Measurements from ENCODE around the gene ACADSB.
A peak's percentile ranks its signal among the peaks of the same experiment; 100 is the strongest.

ACADSB gene

DNA sequence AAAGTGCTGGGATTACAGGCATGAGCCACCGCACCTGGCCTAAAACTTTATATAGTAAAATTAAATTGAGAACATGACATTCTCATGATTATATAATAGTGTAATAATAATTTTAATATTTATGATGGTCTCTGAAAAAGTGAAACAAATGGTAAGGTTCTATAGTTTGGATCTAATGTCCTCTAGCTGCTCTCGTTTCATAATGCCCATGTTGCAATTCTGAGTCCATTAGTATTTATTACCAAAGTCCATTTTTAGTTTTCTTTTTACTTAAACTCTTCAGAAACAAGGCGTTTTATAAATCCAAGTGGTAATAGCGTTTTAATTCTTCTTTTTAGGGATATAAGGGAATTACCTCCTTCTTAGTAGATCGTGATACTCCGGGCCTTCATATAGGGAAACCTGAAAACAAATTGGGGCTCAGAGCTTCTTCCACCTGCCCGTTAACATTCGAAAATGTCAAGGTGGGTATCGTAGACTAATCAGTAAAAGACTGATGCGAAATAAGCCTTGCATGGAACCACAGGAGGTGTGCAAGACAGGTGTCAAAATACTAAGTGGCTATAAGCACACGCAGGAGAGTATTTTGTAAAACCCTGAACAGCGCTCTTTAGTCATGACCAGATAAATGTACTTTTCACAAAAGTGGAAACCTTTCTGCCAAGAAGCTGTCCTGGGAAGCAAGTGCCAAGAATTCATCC lies 34.1 kb downstream of the ACADSB start:
- no peak for DNase-seq (ENCODE audit: low spot score)

DNA sequence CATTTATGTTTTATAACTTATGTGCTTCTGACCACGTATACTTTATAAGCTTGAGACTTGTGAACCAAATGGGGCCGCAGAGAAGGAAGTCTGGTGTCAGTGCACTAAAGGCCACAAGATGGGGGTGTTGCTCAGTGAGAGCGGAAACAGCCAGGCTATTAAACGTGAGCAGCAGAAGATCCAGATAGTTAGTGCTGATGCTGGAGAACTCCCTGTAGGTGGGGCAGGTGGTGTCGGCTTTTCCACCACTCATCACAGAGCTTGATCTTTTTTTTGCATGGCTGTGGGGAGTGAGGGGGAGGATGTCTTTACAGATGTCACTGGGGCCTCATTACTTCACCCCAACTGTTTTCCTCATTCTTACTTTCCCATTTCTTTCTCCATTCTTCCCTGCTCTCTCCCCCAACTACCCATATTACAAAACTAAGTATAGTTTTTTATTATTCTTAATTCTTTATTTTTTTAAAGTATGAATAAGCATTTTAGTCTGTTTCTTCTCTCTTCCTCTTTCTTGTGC lies 34.7 kb downstream of the ACADSB start:
- peak; percentile 57 for DNase-seq (ENCODE audit: low spot score)

DNA sequence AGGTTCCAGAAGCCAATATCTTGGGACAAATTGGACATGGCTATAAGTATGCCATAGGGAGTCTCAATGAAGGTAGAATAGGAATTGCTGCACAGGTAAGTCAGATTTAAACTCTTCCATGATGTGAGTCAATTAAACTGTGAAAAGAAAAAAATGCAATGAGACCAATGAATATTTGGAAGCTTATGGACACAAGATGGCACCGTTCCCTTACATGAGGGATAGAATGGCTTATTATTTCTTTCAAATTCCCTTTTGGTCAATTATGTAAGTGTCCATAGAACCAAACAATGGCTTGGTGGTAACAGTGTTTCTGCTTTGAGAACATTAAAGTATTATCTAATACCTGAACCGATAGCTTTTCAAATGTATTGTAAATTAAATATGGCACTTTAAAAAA lies 35.6 kb downstream of the ACADSB start:
- DNase-seq (ENCODE audit: low spot score) = no peak

DNA sequence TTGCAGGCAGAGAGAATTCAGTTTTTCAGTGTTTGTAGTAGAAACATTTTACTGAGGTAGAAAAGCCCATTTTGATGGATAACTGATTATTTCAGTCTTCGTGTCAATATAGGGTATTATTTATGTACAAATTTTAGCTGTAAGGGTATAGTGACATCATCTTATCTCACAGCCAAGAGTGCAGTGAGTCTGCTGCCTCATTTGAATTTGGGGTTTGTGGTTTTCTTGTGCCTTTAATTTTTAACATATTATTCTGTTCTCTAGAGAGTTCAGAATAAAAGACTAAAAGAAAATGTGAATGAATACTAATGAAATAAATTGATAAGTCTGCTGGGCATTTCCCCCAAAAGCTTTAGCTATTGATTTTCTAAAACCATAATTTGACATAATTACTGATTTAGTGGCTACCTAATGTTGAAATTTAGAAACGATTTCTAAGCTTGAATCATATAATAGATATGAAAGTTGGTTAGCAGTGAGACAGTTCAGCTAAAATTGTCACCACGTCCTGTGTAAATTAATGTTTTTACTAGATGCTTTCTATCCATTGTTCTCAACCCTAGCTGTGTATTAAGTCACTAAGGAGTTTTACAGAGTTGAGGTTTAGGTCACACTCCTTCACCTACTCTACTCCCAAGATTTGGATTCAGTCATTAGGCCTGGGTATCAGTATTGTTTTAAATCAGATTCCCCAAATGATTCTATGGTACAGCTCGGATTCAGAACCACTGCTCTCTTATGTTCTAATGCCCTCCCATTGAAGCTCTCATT lies 37.3 kb downstream of the ACADSB start:
- DNase-seq (ENCODE audit: low spot score) = peak; percentile 10

DNA sequence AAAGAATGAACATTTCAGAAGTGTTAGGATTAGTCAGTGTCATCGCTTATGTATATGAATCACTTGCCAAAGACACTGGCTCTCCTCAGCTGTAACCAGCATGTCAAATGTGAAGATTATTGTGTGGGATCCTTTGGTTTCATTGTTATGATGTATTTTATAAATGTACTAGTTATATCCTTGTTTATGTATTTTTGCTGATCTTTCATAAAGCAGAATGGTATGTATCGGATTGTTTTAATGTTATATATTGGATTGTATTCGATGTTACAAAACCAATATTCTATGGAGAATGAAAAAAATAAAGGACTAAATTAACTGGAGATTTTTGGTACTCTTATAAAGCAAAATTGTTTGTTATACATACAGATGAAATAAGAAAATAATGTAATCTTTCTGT lies 49.2 kb downstream of the ACADSB start:
- DNase-seq (ENCODE audit: low spot score) = no peak

DNA sequence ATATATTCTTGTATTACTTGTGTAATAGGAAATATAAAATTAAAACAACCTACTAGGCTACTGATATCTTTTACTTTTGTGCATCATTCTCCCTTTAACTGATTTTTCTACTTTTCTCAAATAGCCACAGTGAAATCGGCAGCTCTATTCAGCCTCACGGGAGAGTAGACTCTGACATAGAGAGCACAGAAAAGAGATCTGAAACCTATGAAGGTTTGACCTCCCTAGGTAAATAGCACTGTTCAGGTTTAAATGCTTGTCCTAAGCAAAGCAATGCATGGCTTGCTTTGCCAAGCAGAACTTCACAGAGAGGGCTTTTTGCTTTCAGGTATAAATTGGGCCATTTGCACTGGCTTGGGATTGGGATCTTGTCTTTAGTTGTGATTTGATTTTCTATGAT lies 53.1 kb downstream of the ACADSB start:
- no peak for DNase-seq (ENCODE audit: low spot score)

DNA sequence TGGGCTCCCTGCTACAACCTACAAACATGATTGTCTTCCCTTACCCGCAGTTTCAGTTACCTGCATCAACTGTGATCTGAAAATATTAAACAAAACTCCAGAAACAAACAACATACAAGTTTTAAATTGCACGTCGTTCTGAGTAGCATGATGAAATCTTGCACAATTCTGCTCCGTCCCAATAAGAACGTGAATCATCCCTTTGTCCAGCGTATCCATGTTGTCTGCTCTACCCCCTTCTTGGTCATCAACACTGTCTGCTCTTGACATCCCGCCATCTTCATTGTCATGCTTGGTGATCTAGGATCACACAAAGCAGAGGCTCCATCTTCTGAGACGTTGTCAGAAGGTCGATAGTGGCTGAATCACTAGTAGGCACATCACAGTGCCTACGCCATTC lies 53.9 kb downstream of the ACADSB start:
- DNase-seq (ENCODE audit: low spot score) = no peak

DNA sequence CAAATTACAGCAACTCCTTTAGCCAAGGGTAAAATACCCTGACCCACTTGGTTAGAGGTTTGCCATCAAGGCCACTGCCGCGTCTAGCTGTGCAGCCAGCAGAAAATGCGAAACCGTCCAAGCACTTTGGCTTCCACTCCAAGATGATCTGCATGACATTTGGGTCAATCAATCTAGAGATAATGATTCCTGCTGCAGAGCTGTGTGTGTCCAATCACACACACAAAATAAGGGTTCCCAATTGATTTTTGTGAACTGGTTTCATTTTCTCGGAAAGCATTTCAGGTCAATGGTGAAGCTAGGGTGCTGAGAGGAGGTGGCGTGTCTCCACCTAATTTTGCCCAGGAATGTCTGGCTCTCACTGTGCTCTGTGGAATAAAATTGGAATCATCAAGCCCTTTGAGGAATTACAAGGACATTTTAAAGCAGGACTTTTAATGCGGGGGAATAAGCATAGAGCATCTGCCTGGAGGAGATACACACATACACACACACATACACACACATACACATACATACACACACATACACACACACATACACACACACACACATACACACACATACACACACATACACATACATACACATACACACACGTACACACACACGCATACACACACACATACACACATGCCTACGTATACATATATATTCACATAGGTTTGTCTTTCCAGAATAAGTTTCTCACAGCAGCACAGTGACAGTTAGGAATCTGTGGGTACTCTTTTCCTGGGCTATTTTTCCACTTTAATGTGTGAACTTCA lies 59.5 kb downstream of the ACADSB start:
- no peak for DNase-seq (ENCODE audit: low spot score)

DNA sequence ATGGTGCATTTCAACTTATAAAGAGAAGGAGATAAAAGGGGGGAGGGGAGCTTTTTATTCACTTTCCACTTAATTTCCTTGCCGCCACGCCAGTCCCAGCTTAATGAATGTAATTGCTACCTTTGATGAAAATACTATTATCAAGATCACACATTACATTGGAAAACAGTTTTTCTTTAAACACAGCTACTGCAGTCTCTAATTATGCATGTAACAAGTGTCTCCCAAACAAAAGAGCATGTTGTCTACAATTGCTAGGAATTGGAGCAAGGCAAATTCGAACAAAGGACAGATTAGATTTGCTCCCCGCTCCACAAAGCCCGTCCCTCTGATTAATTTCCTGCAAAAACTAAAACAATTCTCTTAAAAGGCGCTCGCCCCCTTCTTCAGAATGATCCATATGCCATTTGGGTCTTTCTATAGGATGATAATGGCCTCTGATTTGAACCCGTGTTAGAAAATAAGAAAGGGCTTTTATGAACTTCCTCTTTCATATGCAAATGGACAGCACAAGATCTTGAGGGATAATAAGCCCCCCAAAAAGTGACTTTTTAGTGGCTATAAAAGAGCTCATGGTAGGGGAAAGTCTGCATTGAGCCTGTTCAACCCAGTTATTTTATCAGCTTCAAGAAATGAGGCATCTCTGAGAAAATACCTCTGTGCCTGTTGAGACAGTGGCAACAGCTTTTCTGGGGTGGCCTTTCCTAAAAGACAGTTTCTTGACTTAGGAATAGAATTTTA lies 60.6 kb downstream of the ACADSB start:
- no peak for DNase-seq (ENCODE audit: low spot score)

DNA sequence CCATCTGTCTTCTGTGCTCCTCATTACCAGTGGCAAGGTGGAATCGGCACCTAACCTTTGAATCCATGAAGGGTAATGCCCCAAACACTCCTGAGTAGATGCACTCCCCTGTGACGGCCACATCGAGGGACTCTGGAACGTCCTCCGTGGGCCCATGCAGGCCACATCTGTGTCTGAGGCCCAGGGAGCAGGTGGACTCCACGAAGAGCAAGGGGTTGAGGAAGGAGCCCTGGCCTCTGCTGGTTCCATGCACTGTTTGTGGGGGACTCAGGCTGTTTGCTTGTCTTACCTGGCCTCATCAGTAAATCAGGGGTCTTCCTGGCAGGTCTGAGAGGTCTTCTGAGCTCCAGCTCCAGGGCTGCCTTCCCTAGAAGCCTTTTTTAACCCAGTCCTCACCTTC lies 64.4 kb downstream of the ACADSB start:
- no peak for DNase-seq (ENCODE audit: low spot score)

DNA sequence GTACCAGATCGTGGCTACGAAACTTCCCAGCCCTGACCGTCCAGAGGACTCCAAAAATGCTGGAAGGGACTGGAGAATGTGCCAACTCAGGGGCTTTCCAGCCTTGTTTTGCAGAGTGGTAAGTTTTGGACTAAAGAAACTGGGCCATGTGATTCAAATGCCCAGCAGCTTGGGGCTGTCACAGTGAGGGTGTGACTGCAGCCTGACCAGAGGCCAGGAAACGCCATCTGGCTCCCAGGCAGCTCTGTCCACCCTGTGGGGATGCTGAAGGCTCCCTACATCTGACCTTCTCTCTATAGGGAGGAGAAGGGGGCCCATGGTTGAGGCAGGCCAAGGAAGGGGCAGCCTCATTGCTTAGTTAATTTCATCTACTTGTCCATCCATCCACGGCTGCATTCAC lies 65.4 kb downstream of the ACADSB start:
- DNase-seq (ENCODE audit: low spot score) = no peak

DNA sequence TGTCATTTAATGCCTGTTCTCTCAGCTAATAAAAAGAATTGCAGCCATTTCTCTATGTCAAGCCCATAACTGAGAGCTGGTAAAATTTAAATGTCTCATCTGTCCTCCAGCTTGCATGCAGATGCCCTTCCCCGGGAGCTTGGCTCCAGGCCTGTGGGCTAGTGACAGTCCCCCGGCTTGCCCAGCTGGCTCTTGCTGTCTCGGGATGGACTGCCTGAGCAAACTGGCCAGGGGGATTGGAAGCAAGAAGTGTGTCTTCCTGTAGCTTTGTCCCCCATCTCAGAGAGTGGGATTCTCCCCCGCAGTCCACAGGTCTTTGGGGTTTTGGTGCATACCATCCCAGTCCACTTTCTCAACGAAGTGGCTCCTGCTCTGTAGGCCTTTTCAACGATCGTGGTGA lies 73.1 kb downstream of the ACADSB start:
- DNase-seq (ENCODE audit: low spot score) = no peak

DNA sequence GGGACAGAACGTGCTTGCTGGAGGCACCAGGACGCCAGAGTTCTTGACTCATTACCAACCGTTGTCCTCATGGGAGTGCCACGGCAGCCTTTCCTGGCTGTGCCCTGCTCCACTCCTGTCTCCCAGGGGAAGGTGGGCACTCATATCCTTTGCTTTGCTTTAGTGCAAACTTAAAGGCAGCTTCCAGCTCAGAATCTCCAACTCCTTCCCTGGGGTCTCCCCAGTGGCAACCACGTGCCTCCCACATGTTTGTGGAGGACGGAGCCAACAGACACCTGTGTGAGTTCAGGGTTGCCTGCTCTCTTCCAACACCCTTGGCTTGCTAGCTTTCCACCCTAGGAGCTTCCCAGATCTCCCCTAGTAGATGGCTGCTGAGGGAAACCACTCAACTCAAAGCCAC lies 75.0 kb downstream of the ACADSB start:
- no peak for DNase-seq (ENCODE audit: low spot score)

DNA sequence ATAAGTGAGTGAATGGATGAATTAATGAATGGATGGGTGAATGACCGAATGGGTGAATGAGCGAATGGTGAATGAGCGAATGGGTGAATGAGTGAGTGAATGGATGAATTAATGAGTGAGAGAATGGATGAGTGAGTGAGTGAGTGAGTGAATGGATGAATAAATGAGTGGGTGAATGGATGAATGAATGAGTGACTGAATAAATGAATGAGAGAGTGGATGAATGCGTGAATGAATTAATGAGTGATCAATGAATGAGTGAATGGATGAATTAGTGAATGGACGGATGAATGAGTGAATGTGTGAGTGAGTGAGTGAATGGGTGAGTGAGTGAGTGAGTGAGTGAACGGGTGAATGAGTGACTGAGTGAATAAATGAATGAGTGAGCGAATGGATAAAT lies 77.5 kb downstream of the ACADSB start:
- no peak for DNase-seq (ENCODE audit: low spot score)

DNA sequence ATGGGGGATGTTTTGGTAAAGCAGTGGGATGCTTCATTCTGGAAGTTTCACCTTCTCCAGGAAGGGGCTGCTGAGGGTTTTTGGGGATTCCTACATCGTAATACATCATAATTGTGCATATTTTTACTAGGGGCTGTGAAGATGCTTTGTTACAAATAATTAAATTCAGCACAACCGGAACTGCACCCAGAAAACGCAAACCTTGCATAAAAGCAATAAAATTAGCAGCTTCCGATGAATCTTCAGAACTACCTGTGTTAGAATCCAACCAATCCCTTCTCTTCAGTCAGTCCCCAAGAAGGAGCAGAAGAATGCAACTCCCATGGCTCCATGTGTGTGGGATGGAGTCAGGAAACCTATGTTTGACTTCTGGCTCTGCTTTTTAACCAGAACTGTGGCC lies 78.5 kb downstream of the ACADSB start:
- no peak for DNase-seq (ENCODE audit: low spot score)

DNA sequence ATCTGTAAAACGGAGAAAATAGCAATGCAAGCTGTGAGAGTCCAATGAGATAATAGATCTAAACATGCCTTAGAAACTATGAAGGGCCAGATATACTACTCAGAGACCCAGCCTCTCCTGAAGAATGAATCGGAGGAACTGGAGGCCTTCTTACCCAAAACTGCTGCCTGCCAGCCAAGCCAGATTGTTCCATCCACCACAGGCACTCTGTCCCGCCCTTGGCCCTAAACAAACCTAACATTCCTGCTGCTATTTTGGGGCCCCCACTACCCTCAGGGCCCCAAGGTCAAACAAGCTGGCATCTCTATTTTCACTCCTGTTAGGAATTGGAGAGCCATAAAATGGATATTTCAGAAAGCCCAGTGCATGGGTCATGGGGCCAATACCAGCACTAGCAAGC lies 79.0 kb downstream of the ACADSB start:
- DNase-seq (ENCODE audit: low spot score) = no peak

DNA sequence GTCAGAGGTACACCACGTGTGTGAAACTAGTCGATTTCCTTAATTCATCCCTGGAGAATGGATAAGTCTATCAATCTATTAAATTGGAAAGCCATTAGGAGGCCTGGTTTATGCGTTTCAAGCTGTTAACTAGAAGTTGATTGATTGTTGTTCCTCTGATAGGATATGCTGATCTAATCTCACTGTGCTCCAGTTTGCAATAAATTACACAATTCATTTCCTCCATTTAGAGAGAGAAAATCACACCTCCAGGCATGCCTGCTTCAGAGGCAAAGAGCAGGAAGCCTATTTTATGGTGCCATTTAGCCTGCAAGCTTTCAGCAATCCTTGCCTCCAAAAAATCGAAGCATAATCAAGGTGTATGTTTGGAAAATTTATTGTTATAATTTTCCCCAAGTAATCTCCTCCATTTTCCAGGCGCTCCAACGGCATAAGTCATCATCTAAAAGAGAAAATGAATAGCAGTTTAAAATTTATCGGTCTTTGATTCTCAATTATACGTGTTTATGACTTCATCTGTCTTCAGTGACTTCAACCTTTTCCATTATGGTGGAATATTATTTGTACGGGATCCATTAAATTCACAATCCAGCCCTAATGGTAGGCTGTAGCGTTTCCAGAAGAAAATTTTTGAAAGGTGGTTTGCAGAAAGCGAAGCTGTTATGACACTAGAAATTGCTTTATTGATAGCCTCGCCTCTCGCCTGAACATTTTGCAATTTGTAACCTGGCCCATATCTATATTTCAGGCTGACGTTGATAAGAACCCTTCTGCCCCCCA lies 84.0 kb downstream of the ACADSB start:
- no peak for DNase-seq (ENCODE audit: low spot score)

DNA sequence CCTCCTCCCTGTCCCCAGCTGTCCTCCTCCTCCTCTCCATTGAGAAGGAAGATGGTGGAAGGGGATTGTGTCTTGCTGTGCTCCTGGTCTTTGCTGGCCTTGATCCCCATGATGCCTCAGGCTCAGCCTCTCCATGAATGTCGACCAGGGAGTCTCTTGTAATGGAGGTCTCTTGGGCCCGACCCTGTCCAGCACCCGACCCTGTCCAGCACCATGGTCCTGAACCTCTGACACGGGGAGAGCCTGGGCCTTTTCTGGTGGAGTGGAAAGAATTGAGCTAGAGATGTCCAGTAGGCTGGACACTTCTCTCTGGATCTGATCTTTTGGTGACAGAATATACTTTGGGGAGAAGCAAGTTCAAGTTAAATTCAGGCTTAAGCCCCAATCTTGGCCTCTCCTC lies 84.7 kb downstream of the ACADSB start:
- DNase-seq (ENCODE audit: low spot score) = no peak

DNA sequence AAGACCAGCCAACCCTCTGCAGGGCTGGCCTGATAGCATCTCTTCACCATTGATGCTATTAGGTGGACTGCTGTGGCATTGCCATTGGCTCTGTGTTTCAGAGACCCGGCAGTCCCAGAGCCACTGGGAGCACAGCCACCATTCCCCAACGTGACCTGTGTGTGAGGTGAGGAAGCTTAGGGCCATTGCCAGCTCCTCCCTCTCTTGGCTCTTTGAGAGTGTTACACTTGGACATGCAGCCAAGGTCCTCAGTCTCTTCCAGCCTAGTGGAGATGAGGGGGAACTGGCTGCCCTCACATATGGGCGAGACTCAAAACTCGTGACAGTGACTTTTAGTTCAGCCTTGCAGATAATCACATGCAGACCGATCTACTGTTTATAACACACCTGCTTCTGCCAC lies 87.6 kb downstream of the ACADSB start:
- no peak for DNase-seq (ENCODE audit: low spot score)

DNA sequence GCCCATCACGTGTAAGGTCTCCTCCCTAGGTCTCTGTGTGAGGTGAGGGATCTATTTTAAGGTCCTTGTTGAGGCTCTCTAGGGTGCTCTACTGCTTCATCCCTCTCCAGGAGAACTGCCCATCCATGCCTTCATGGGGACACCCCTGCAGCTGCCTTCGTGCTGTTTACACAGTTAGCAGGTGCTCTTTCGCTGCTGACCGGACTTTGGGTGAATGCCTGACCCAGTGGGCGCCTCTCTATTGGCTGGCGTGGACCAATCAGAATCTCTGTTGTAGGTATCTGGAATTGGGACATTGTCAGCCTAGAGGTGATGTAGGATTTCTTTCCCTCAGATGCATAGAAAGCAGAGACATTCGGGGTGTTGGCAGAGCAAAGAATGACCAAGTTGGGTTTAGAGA lies 88.2 kb downstream of the ACADSB start:
- no peak for DNase-seq (ENCODE audit: low spot score)

DNA sequence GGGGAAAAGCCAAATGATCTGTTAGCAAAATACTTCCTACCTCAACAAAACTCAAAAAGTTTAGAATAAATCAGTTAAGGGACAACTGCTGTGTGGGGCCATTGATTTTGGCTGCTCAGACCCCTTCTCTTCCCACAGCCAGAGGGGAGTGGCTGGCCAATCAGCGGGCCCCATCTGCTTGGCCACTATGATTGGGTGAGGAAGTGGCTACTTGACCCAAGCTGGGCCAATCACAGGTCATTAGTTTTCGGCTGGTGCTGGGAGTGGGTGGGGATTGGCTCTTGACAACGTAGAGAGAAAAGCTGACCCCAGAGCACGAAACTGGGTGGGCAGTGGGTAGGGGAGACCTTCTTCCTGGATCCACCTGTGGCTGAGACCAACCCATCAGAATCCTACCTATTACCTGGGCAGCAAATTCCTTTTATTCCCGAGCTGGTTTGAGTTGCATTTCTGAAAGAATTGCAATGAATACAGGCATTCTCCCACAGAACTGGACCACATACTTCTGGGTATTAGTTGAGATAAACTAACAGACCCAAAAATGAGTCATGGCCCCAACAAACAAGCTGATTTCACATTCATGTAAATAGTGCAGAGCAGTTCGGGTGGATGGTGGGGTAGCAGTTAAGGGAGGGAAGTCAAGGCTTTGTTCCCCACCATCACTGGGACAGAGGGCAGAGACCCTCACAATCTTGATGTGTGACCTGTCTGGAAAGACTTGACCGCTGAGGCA lies 91.4 kb downstream of the ACADSB start:
- DNase-seq (ENCODE audit: low spot score) = no peak
